H1 (cell line): ENCODE results near the gene SLC51B. TPM values are rescaled to one million over a fixed set of nuclear protein-coding genes. Genes with fewer than 3 reads are reported as not detected.

Experiments used
- ASH2L ChIP-seq: fragments of 200-600, 300-600 bp; sonication (generic); IDR thresholded peaks from one replicate; pipeline ENCODE4 v1.7.1; 2017; ENCODE audit warnings: low read length
- EZH2 ChIP-seq: fragments of 200-600 bp; sonication (generic); IDR thresholded peaks from 2 replicates; pipeline ENCODE4 v1.7.1; 2012; ENCODE audit warnings: low read depth, mild to moderate bottlenecking, moderate library complexity, low read length, inconsistent platforms; ENCODE audit not compliant: severe bottlenecking
- JUN ChIP-seq: IDR thresholded peaks from 2 replicates; pipeline ENCODE4 v1.6.1; 2011; ENCODE audit warnings: low read depth, mild to moderate bottlenecking, improper control_type of control experiment, low read length
- JUND ChIP-seq: IDR thresholded peaks from 2 replicates; pipeline ENCODE4 v1.6.1; 2011; ENCODE audit warnings: mild to moderate bottlenecking, improper control_type of control experiment, low read length
- POLR2A ChIP-seq, 2 experiments: IDR thresholded peaks; 1 replicate in 1 of 2; 2 replicates in 1 of 2; pipeline ENCODE4 v1.6.1; 2011; ENCODE audit warnings: low read depth in 2 of 2, low read length in 2 of 2, mild to moderate bottlenecking in 2 of 2; ENCODE audit errors: control extremely low read depth in 1 of 2
- POLR2AphosphoS5 ChIP-seq: IDR thresholded peaks from 2 replicates; pipeline ENCODE4 v1.6.1; 2011; ENCODE audit warnings: low read depth, low read length
- SP2 ChIP-seq: IDR thresholded peaks from 2 replicates; pipeline ENCODE4 v1.6.1; 2012; ENCODE audit warnings: mild to moderate bottlenecking, low read length, inconsistent platforms
- polyA plus RNA-seq, 7 experiments: library from polyadenylated mRNA; depleted of rRNA in 3 of 7; stranded (reverse) in 5 of 7; unstranded in 2 of 7; fragments of >200 nt in 5 of 7; fragments of 200-250 nt in 2 of 7; gene quantifications; 1 replicate in 5 of 7; 2 replicates in 1 of 7; 4 replicates in 1 of 7; pipeline versions ENCODE4 v1.2.1 to v1.2.3, GENCODE V29; 2011 to 2013; ENCODE audit warnings: missing spikeins in 2 of 7, mixed read lengths in 2 of 7
- total RNA-seq: library from RNA; stranded (reverse); fragmentation: NEBNext Ultra II Directional; extraction: Animal tissue kit (Norgen Biotek cat#: 25700); gene quantifications from 2 replicates; pipeline ENCODE4 v1.2.1, GENCODE V29; 2021

Gene SLC51B
- total and polyA plus RNA-seq, 2 of the 8 experiments (the other 6 are each of a cell fraction or from before 2014, with no cell fraction given): not detected

GRCh38 chr15:65091946-65092770 lies 47.0 kb downstream of the SLC51B start (continued):
- TF ChIP-seq SP2: no peak
- TF ChIP-seq JUN: no peak
- no peak for TF ChIP-seq POLR2AphosphoS5
- TF ChIP-seq ASH2L: no peak
- TF ChIP-seq JUND: no peak
- no peak for TF ChIP-seq POLR2A (IDR thresholded peaks at IDR 0.05; ENCODE audit: control extremely low read depth in 1 of 2, low read depth in 2 of 2, low read length in 2 of 2)
- TF ChIP-seq EZH2: no peak
- TF ChIP-seq, all 59 proteins: peak for 0
